Stimulated activated naive CD8-positive, alpha-beta T cell treated with anti-CD3 and anti-CD28 coated beads, Interleukin-15, Interleukin-2, amounts not matched to agents 100 ng/mL and 50 ng/mL, for 24 hours (primary cell): ENCODE results near the gene RPS6KL1.
"Not testable (repeated sequence)": the region's sequence is repeated elsewhere in the genome, so short reads cannot be mapped to it uniquely, and the experiment has no call there.

Experiments used
- H3K27ac Mint-ChIP-seq: one replicate; pipeline ENCODE4 v1.8.0; 2021; ENCODE audit warnings: mild to moderate bottlenecking, mixed read lengths
- H3K27me3 Mint-ChIP-seq: one replicate; pipeline ENCODE4 v1.8.0; 2021; ENCODE audit warnings: mixed read lengths
- H3K36me3 Mint-ChIP-seq: one replicate; pipeline ENCODE4 v1.8.0; 2021; ENCODE audit warnings: low read depth, mixed read lengths
- H3K4me1 Mint-ChIP-seq: one replicate; pipeline ENCODE4 v1.8.0; 2021; ENCODE audit warnings: low read depth, mixed read lengths
- H3K4me3 Mint-ChIP-seq: one replicate; pipeline ENCODE4 v1.8.0; 2021; ENCODE audit warnings: mild to moderate bottlenecking, mixed read lengths
- H3K9me3 Mint-ChIP-seq: one replicate; pipeline ENCODE4 v1.8.0; 2021; ENCODE audit warnings: mixed read lengths

Gene RPS6KL1

DNA sequence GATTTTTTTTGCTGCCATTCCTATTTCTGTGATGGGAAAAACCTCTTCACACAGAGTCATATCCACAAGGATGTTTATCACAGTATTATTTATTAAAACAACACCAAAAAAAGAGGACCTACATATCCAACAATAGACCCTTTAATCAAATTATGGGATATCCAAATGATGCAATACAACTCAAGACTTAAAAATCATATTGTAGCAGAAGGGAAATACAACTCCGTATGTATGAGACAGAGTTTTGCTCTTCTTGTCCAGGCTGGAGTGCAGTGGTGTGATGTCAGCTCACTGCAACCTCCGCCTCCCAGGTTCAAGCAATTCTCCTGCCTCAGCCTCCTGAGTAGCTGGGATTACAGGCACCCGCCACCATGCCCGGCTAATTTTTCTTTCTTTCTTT lies 9.9 kb upstream of the RPS6KL1 start:
- H3K4me3 Mint-ChIP-seq, H3K36me3 Mint-ChIP-seq, H3K27ac Mint-ChIP-seq, H3K9me3 Mint-ChIP-seq, H3K27me3 Mint-ChIP-seq: not testable (repeated sequence)
- peaks cover 17% of the 10 kb centered on the region for H3K4me1 Mint-ChIP-seq

DNA sequence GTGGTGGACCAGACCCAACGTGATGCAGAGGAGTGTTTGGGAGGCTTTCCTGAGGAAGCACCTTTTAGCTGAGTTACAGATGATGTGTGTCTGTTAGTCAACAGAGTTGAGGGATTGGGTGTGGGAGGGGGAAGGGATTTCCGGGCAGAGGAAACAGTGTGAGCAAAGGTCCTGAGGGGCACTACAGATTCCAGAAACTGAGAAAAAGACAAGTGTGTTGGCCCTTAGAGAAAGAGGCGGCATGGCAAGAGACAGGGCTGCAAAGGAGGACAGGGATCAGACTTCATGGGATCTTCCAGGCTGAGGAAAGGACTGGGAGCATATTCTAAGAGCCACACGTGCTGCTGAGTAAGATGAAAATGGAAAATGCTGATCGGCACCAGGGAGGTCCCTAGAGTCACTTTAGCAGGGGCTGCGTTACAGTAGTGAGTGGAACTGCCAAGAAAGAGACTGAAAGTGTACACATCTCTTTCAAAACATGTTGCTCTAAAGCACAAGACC lies 9.4 kb upstream of the RPS6KL1 start:
- Mint-ChIP-seq H3K4me3 (no peak overlapping the region), H3K4me1 (peaks cover 17% of the 10 kb centered on the region), H3K9me3 (no peaks in the 10 kb centered on the region), H3K36me3 (no peaks in the 10 kb centered on the region), H3K27ac (no peak overlapping the region), H3K27me3 (peaks cover 6% of the 10 kb centered on the region)

DNA sequence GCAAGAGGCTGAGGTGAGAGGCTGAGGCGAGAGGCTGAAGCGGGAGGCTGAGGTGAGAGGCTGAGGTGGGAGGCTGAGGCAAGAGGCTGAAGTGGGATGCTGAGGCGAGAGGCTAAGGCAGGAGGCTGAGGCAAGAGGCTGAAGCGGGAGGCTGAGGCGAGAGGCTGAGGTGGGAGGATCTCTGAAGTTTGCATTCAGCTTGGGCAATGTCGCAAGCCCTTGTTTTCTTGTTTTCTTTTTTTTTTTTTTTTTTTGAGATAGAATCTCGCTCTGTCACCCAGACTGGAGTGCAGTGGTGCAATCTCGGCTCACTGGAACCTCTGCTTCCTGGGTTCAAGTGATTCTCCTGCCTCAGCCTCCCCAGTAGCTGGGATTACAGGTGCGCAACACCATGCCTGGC lies 8.7 kb upstream of the RPS6KL1 start:
- H3K9me3 Mint-ChIP-seq, H3K27ac Mint-ChIP-seq, H3K27me3 Mint-ChIP-seq, H3K4me3 Mint-ChIP-seq, H3K36me3 Mint-ChIP-seq: not testable (repeated sequence)
- H3K4me1 Mint-ChIP-seq = peaks cover 11% of the 10 kb centered on the region

DNA sequence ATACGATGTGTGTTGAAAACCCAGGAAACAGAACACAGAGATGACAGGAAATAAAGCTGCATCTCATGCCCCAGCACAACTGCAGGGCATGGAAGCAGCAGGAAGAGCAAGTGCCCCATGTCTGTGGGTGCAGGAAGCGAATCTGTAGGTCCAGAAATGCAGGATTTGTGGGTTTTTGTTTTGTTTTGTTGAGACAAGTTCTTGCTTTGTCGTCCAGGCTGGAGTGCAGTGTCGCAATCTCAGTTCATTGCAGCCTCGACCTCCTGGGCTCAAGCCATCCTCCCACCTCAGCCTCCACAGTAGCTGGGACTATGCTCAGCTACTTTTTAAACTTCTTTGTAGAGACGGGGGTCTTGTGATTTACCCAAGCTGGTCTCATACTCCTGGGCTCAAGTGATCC lies 6.2 kb upstream of the RPS6KL1 start:
- H3K9me3 Mint-ChIP-seq = no peaks in the 10 kb centered on the region
- H3K4me1 Mint-ChIP-seq = peaks cover 7% of the 10 kb centered on the region
- no peak overlapping the region for H3K27ac Mint-ChIP-seq
- H3K27me3 Mint-ChIP-seq = peaks cover 6% of the 10 kb centered on the region
- H3K36me3 Mint-ChIP-seq = no peaks in the 10 kb centered on the region
- no peak overlapping the region for H3K4me3 Mint-ChIP-seq

DNA sequence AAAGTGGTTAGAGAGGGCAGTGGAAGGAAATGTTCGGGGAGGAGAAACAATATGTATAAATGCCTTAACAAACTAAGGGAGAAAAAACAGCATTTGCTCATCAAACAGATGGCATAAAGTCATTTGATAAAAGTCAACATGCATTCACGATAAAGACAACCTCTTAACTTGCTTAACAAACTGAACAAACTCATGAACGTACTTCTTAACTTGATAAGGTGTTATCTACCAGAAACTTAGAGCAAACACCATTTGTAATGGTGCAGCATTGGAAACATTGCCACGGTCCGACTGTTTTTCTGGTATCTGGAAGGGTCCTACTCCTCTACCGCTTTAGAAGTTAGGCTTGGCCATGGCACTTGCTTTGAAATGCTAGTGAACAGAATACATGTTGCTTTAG lies 4.2 kb upstream of the RPS6KL1 start:
- Mint-ChIP-seq H3K36me3 (no peaks in the 10 kb centered on the region), H3K27ac (no peak overlapping the region), H3K4me1 (peaks cover 5% of the 10 kb centered on the region), H3K9me3 (no peaks in the 10 kb centered on the region), H3K4me3 (no peak overlapping the region), H3K27me3 (no peaks in the 10 kb centered on the region)

- H3K9me3 Mint-ChIP-seq = no peaks in the 10 kb centered on the region
- peak overlapping the region; percentile 1 for H3K4me3 Mint-ChIP-seq
- peaks cover 6% of the 10 kb centered on the region for H3K4me1 Mint-ChIP-seq
- H3K27ac Mint-ChIP-seq = no peak overlapping the region
- H3K36me3 Mint-ChIP-seq = no peaks in the 10 kb centered on the region
- H3K27me3 Mint-ChIP-seq = no peaks in the 10 kb centered on the region
These were observed 1.0 kb upstream of the RPS6KL1 start for GRCh38 chr14:74924061-74924460.

DNA sequence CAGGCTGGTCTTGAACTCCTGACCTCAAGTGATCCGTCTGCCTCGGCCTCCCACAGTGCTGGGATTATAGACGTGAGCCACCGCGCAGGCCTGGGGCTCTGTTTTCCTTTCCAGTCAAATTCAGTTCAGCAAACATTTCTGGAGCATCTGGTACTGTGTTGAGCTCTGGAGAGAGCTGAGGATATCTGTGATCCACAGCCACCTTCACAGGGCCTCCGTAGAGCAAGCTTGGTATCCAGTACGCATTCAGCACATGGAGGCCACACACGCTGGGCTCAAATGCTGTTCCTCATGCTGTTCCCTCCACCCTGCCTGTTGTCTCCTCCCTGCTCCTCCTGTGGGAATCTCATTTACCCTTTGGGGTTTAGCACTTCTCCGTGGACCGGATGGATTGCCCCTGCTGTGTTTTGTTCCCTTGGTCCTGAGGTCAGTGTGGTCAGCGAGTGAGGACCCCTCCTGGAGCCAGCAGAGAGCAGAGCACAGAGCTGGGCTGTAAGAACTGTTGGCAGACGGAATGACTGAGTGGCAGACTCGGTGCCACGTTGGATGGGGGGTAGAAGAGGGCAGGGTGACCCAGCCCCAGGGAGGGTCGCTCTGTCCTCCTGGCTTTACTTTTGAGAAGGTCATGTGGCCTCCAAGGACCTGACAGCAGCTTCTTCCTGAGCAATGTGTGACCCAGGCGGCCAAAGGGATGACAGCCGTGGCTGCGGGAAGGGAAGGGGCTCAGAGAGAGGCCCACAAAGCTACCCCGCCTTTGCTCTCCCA lies 891 bp downstream of the RPS6KL1 start:
- peaks cover 6% of the 10 kb centered on the region for H3K4me1 Mint-ChIP-seq
- no peaks in the 10 kb centered on the region for H3K9me3 Mint-ChIP-seq
- H3K27me3 Mint-ChIP-seq = no peaks in the 10 kb centered on the region
- no peaks in the 10 kb centered on the region for H3K36me3 Mint-ChIP-seq
- peak overlapping the region; percentile 27 for H3K27ac Mint-ChIP-seq
- peak overlapping the region; percentile 73 for H3K4me3 Mint-ChIP-seq

- no peaks in the 10 kb centered on the region for H3K27me3 Mint-ChIP-seq
- H3K4me3 Mint-ChIP-seq = no peak overlapping the region
- H3K9me3 Mint-ChIP-seq = no peaks in the 10 kb centered on the region
- H3K36me3 Mint-ChIP-seq = no peaks in the 10 kb centered on the region
- peaks cover 6% of the 10 kb centered on the region for H3K4me1 Mint-ChIP-seq
- no peak overlapping the region for H3K27ac Mint-ChIP-seq
These were observed 1.9 kb downstream of the RPS6KL1 start for GRCh38 chr14:74921053-74921620.

- Mint-ChIP-seq H3K4me1 (peaks cover 6% of the 10 kb centered on the region), H3K27me3 (no peaks in the 10 kb centered on the region)
These were observed 2.8 kb downstream of the RPS6KL1 start for GRCh38 chr14:74920281-74920680.

DNA sequence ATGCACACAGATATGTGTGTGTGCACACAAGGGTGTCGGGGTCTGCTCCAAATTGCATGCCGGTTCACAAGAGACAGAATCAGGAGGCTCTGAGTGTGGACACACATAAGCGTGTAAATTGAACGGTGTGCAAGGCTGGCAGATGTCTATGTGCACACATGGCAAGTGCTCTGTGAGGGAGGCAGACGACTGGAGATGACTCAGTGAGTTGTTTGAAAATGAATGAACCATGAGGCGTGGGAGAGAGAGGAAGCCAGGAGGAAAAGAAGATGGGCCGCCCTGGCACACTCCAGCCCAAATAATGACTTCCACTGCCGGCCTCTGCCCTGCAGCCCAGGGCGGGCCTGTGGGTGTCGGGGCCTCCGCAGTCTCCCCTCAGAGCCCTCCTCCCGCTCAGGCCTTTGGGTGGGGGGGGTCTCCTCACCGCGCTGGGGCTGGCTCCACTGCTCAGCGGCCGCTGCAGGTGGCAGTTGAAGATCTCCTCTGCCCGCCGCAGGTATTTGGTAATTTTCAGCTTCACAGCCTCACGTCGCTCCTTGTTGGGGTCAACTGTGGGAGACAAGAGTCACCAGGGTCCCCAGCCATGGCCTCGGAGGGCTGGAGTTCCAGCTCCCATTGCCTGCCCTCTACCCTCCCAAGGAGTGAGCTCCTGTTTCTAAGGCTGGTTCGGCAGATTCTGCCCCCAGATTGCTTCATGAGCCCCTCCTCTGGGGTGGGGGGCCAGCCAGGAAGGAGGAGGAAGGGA lies 3.5 kb downstream of the RPS6KL1 start:
- Mint-ChIP-seq H3K4me3 (no peak overlapping the region), H3K27ac (no peak overlapping the region), H3K9me3 (no peaks in the 10 kb centered on the region), H3K36me3 (no peaks in the 10 kb centered on the region), H3K27me3 (no peaks in the 10 kb centered on the region), H3K4me1 (peaks cover 6% of the 10 kb centered on the region)

More at GRCh38 chr14:74920281-74920680, 2.8 kb downstream of the RPS6KL1 start:
- Mint-ChIP-seq H3K36me3 (no peaks in the 10 kb centered on the region), H3K4me3 (no peak overlapping the region), H3K9me3 (no peaks in the 10 kb centered on the region), H3K27ac (no peak overlapping the region)

DNA sequence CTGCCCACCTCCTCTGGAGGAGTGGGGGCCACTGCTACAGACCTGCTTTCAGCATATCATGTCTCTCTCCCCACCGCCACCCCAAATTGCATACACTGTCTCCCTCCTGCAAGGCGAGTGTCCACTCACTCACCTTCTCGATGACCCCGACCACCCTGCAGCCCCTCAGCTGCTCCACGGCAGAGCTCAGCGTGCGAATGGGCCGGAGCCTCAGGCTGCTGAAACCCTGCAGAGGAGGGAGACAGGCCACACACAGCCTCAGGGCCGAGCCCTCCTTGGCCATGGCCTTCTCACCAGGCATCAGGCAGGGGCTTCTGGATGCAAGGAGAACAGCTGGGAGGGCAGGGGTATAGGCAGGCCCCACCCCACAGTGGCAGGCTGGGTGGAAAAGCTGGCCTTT lies 4.7 kb downstream of the RPS6KL1 start:
- H3K27ac Mint-ChIP-seq = no peak overlapping the region
- no peaks in the 10 kb centered on the region for H3K27me3 Mint-ChIP-seq
- H3K36me3 Mint-ChIP-seq = no peaks in the 10 kb centered on the region
- H3K9me3 Mint-ChIP-seq = no peaks in the 10 kb centered on the region
- no peak overlapping the region for H3K4me3 Mint-ChIP-seq
- peaks cover 6% of the 10 kb centered on the region for H3K4me1 Mint-ChIP-seq

GRCh38 chr14:74917646-74918081 lies 5.4 kb downstream of the RPS6KL1 start:
- H3K4me3 Mint-ChIP-seq = no peak overlapping the region
- H3K36me3 Mint-ChIP-seq = no peaks in the 10 kb centered on the region
- H3K27ac Mint-ChIP-seq = no peak overlapping the region
- no peaks in the 10 kb centered on the region for H3K27me3 Mint-ChIP-seq
- peaks cover 6% of the 10 kb centered on the region for H3K4me1 Mint-ChIP-seq
- H3K9me3 Mint-ChIP-seq = no peaks in the 10 kb centered on the region

- Mint-ChIP-seq H3K9me3 (no peaks in the 10 kb centered on the region), H3K4me1 (peaks cover 1% of the 10 kb centered on the region), H3K27me3 (no peaks in the 10 kb centered on the region), H3K36me3 (no peaks in the 10 kb centered on the region), H3K27ac (no peak overlapping the region), H3K4me3 (no peak overlapping the region)
These were observed 5.9 kb downstream of the RPS6KL1 start for GRCh38 chr14:74917178-74917543.

- Mint-ChIP-seq H3K4me1 (no peaks in the 10 kb centered on the region), H3K36me3 (no peaks in the 10 kb centered on the region), H3K27ac (no peak overlapping the region), H3K4me3 (no peak overlapping the region), H3K9me3 (no peaks in the 10 kb centered on the region), H3K27me3 (no peaks in the 10 kb centered on the region)
These were observed 7.2 kb downstream of the RPS6KL1 start for GRCh38 chr14:74915826-74916225.

- no peak overlapping the region for H3K27ac Mint-ChIP-seq
- H3K27me3 Mint-ChIP-seq = no peaks in the 10 kb centered on the region
- H3K9me3 Mint-ChIP-seq = no peaks in the 10 kb centered on the region
- H3K36me3 Mint-ChIP-seq = no peaks in the 10 kb centered on the region
- H3K4me3 Mint-ChIP-seq = no peak overlapping the region
- H3K4me1 Mint-ChIP-seq = no peaks in the 10 kb centered on the region
These were observed 7.6 kb downstream of the RPS6KL1 start for GRCh38 chr14:74915426-74915825.
